GM12874 (cell line): ENCODE measurements around the gene GAK.

ENCODE experiments used
- TF ChIP-seq, protein P1 (sequence below): IDR thresholded peaks from 2 replicates; pipeline ENCODE4 v1.5.1; 2011; ENCODE audit warnings: low read depth, mild to moderate bottlenecking, control low read depth, low read length, moderate library complexity; ENCODE audit not compliant: insufficient read depth

The GAK gene

GRCh38 chr4:907691-908425 lies 24.3 kb downstream of the GAK start:
- TF ChIP-seq, protein P1, sequence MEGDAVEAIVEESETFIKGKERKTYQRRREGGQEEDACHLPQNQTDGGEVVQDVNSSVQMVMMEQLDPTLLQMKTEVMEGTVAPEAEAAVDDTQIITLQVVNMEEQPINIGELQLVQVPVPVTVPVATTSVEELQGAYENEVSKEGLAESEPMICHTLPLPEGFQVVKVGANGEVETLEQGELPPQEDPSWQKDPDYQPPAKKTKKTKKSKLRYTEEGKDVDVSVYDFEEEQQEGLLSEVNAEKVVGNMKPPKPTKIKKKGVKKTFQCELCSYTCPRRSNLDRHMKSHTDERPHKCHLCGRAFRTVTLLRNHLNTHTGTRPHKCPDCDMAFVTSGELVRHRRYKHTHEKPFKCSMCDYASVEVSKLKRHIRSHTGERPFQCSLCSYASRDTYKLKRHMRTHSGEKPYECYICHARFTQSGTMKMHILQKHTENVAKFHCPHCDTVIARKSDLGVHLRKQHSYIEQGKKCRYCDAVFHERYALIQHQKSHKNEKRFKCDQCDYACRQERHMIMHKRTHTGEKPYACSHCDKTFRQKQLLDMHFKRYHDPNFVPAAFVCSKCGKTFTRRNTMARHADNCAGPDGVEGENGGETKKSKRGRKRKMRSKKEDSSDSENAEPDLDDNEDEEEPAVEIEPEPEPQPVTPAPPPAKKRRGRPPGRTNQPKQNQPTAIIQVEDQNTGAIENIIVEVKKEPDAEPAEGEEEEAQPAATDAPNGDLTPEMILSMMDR = no peak

- TF ChIP-seq, protein P1 = no peak
Observed at GRCh38 chr4:907103-907400, 25.1 kb downstream of the GAK start.

DNA sequence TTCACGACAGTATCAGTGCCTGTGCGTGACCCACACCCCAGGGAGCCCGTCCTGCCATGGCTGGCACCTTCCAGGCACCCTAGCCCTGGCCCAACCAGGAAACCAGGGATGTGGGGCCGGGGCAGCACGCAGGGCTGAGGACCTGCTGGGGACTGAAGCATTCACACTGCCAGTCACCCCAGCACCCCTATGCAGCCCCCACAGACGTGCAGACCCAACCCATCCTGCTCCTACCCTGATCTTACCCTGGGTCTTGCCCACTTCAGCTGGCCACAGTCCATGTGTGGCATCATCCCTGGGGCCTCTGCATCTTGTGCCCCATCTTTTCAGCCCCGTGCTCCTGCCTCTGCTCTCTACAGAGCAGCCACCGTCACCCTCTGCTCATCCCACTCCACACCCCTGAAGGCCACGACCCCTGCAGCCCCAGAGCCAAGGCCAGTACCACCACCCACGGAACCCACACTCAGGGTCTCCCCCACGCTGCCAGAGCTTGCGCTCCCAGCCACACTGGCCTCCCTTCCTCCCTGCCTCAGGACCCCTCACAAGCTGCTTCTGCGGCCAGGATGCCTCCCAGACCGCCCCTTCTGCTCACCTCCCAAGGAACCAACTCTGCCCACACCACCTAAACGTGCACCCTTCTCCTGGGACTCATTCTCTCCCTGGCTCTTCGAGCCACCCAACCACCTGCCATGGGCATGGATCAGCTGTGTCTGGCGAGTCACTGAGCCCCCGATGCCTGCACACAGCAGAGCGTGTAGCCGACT lies 25.6 kb downstream of the GAK start:
- TF ChIP-seq, protein P1 = no peak

DNA sequence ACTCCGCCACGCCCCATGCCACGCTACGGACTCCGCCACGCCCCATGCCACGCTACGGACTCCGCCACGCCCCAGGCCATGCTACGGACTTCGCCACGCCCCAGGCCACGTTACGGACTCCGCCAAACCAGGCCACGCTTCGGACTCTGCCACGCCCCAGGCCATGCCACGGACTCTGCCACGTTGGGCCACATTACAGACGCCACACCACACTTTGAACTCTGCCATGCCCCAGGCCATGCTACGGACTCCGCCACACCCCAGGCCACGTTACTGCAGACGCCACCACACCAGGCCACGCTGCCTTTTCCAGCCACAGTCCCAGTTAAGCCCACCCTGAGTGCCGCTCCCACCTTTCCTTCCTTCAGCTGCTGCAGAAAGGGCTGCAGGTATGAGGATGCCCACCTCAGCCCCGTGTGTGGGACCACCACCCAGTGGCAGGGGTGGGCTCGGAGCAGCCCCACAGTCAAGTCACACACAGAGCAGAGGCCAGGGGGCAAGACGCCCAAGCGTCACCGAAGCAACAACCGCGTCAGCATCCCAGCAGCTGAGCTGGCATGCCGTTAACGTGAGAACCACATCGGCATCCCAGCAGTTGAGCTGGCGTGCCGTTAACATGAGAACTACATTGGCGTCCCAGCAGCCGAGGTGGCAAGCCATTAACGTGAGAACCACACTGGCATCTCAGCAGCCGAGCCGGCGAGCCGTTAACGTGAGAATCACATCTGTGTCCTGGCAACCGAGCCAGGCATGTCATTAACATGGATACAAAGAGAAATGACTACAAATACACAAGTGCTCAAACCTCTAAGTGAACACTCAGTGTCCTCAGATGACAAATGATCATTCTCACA lies 26.4 kb downstream of the GAK start:
- TF ChIP-seq, protein P1 = no peak

DNA sequence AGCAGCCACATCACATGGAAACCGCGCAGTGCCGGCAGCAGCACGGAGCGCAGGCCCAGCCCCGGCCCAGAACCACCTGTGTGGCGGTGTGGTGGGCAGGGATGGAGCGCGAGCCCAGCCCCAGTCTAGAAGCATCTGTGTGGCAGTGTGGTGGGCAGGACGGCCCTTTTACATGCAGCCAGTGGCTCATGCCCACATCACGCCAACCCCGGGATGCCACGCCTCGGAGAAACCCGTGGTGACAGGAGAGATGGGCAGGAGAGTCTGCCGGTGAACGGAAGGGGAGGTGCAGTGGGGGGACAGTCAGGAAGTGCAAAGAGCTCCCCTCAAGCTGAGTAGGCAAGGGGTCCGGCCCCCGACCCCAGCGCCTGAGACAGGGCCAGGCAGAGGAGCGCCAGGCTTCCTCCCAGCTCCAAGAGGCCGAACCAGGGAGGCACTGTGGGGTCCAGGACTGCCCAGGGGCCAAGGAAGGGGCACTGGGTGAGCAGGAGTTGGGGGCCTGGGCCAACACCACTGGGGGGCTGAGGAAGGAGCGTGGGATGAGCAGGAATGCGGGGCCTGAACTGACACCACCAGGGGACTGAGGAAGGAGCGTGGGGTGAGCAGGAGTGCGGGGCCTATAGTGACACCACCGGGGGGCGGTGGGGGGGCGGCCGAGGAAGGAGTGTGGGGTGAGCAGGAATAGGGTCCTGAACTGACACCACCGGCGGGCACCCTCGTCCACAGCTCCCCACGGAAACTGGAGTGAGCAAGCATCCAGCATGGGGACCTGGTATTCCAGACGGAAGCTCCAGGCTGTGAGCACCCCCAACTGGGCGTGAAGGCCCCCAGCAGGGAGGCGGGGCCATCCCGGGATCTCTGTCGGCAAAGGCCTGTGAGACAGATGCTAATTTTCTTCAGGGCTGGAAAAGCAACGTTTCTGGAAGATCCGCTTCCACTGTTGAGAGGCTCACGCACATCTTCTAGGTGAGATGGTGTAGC lies 28.8 kb downstream of the GAK start:
- TF ChIP-seq, protein P1 = no peak

- TF ChIP-seq, protein P1 = no peak
Observed at GRCh38 chr4:901192-901910, 30.8 kb downstream of the GAK start.
